Measurements from ENCODE around the gene VCAM1.
A peak's percentile ranks its signal among the peaks of the same experiment; 100 is the strongest.

VCAM1 gene

GRCh38 chr1:100722221-100722620 lies 2.7 kb downstream of the VCAM1 start:
- DNase-seq (ENCODE audit: low spot score), result no peak

GRCh38 chr1:100724281-100724680 lies 4.7 kb downstream of the VCAM1 start:
- no peak for DNase-seq (ENCODE audit: low spot score)

GRCh38 chr1:100730130-100730529 lies 10.6 kb downstream of the VCAM1 start:
- no peak for DNase-seq (ENCODE audit: low spot score)

GRCh38 chr1:100731309-100731708 lies 11.8 kb downstream of the VCAM1 start:
- DNase-seq (ENCODE audit: low spot score), result no peak

- no peak for DNase-seq (ENCODE audit: low spot score)
Measured at GRCh38 chr1:100731758-100732157, 12.2 kb downstream of the VCAM1 start.

- peak; percentile 6 for DNase-seq (ENCODE audit: low spot score)
Measured at GRCh38 chr1:100734676-100735075, 15.1 kb downstream of the VCAM1 start.

GRCh38 chr1:100735244-100735643 lies 15.7 kb downstream of the VCAM1 start:
- no peak for DNase-seq (ENCODE audit: low spot score)

- DNase-seq (ENCODE audit: low spot score), result no peak
Measured at GRCh38 chr1:100736324-100736723, 16.8 kb downstream of the VCAM1 start.

- DNase-seq (ENCODE audit: low spot score), result peak; percentile 3
Measured at GRCh38 chr1:100736746-100737145, 17.2 kb downstream of the VCAM1 start.

GRCh38 chr1:100746542-100746932 lies 27.0 kb downstream of the VCAM1 start:
- DNase-seq (ENCODE audit: low spot score), result no peak

GRCh38 chr1:100747771-100748170 lies 28.2 kb downstream of the VCAM1 start:
- DNase-seq (ENCODE audit: low spot score), result no peak

- no peak for DNase-seq (ENCODE audit: low spot score)
Measured at GRCh38 chr1:100750005-100750885, 30.7 kb downstream of the VCAM1 start.

- no peak for DNase-seq (ENCODE audit: low spot score)
Measured at GRCh38 chr1:100752791-100753190, 33.2 kb downstream of the VCAM1 start.

- DNase-seq (ENCODE audit: low spot score), result no peak
Measured at GRCh38 chr1:100757946-100758345, 38.4 kb downstream of the VCAM1 start.

- DNase-seq (ENCODE audit: low spot score), result no peak
Measured at GRCh38 chr1:100759188-100759587, 39.6 kb downstream of the VCAM1 start.

GRCh38 chr1:100760511-100760910 lies 41.0 kb downstream of the VCAM1 start:
- no peak for DNase-seq (ENCODE audit: low spot score)

- no peak for DNase-seq (ENCODE audit: low spot score)
Measured at GRCh38 chr1:100762461-100762860, 42.9 kb downstream of the VCAM1 start.

- no peak for DNase-seq (ENCODE audit: low spot score)
Measured at GRCh38 chr1:100767176-100767890, 47.8 kb downstream of the VCAM1 start.

- no peak for DNase-seq (ENCODE audit: low spot score)
Measured at GRCh38 chr1:100769323-100769722, 49.8 kb downstream of the VCAM1 start.

- no peak for DNase-seq (ENCODE audit: low spot score)
Measured at GRCh38 chr1:100769906-100770646, 50.5 kb downstream of the VCAM1 start.

GRCh38 chr1:100773444-100773843 lies 53.9 kb downstream of the VCAM1 start:
- no peak for DNase-seq (ENCODE audit: low spot score)

- DNase-seq (ENCODE audit: low spot score), result no peak
Measured at GRCh38 chr1:100774370-100774769, 54.8 kb downstream of the VCAM1 start.

GRCh38 chr1:100775483-100775882 lies 55.9 kb downstream of the VCAM1 start:
- no peak for DNase-seq (ENCODE audit: low spot score)

All from COLO829 (cell line).